Activated naive CD4-positive, alpha-beta T cell treated with anti-CD3 and anti-CD28 coated beads, Interleukin-2, amount 50 U/mL, for 24 hours (primary cell): Measurements from ENCODE around the gene HECW1.
"Not testable (repeated sequence)": the region's sequence is repeated elsewhere in the genome, so short reads cannot be mapped to it uniquely, and the experiment has no call there.

Experiments used
- H3K27ac Mint-ChIP-seq: one replicate; pipeline ENCODE4 v1.8.0; 2021; ENCODE audit warnings: mild to moderate bottlenecking, mixed read lengths
- H3K27me3 Mint-ChIP-seq: one replicate; pipeline ENCODE4 v1.8.0; 2021; ENCODE audit warnings: mixed read lengths
- H3K36me3 Mint-ChIP-seq: one replicate; pipeline ENCODE4 v1.8.0; 2021; ENCODE audit warnings: mixed read lengths
- H3K4me1 Mint-ChIP-seq: one replicate; pipeline ENCODE4 v1.8.0; 2021; ENCODE audit warnings: mixed read lengths
- H3K4me3 Mint-ChIP-seq: one replicate; pipeline ENCODE4 v1.8.0; 2021; ENCODE audit warnings: mild to moderate bottlenecking, mixed read lengths
- H3K9me3 Mint-ChIP-seq: one replicate; pipeline ENCODE4 v1.8.0; 2021; ENCODE audit warnings: mixed read lengths

The HECW1 gene

GRCh38 chr7:43573832-43574231 lies 461.4 kb downstream of the HECW1 start:
- peaks cover 11% of the 10 kb centered on the region for H3K4me1 Mint-ChIP-seq
- not testable (repeated sequence) for H3K4me3 Mint-ChIP-seq, H3K9me3 Mint-ChIP-seq, H3K36me3 Mint-ChIP-seq, H3K27me3 Mint-ChIP-seq, H3K27ac Mint-ChIP-seq

- Mint-ChIP-seq H3K9me3 (no peaks in the 10 kb centered on the region), H3K4me3 (no peak overlapping the region), H3K27me3 (no peaks in the 10 kb centered on the region), H3K4me1 (peaks cover 8% of the 10 kb centered on the region), H3K36me3 (no peaks in the 10 kb centered on the region), H3K27ac (no peak overlapping the region)
These were observed 463.1 kb downstream of the HECW1 start for GRCh38 chr7:43575506-43575905.

GRCh38 chr7:43576241-43576640 lies 463.8 kb downstream of the HECW1 start:
- Mint-ChIP-seq H3K27ac (no peak overlapping the region), H3K27me3 (no peaks in the 10 kb centered on the region), H3K4me1 (peaks cover 7% of the 10 kb centered on the region), H3K4me3 (no peak overlapping the region), H3K36me3 (no peaks in the 10 kb centered on the region), H3K9me3 (no peaks in the 10 kb centered on the region)

GRCh38 chr7:43577485-43577951 lies 465.1 kb downstream of the HECW1 start:
- Mint-ChIP-seq H3K9me3 (no peaks in the 10 kb centered on the region), H3K36me3 (no peaks in the 10 kb centered on the region), H3K27ac (peak overlapping the region; percentile 83), H3K27me3 (no peaks in the 10 kb centered on the region), H3K4me3 (no peak overlapping the region), H3K4me1 (peaks cover 11% of the 10 kb centered on the region)

GRCh38 chr7:43582503-43583423 lies 470.3 kb downstream of the HECW1 start, which contains the start of gene STK17A:
STK17A (plus strand) TSS chr7:43583108; CDS start chr7:43583244, 136 bp downstream.
- peaks cover 29% of the 10 kb centered on the region for H3K4me1 Mint-ChIP-seq
- no peaks in the 10 kb centered on the region for H3K36me3 Mint-ChIP-seq
- peak within 1 kb of the TSS; percentile 99 for H3K4me3 Mint-ChIP-seq
- H3K27ac Mint-ChIP-seq = peak within 1 kb of the TSS; percentile 98
- no peaks in the 10 kb centered on the region for H3K9me3 Mint-ChIP-seq
- H3K27me3 Mint-ChIP-seq = no peaks in the 10 kb centered on the region

GRCh38 chr7:43583424-43584194 lies 471.2 kb downstream of the HECW1 start:
- Mint-ChIP-seq H3K27me3 (no peaks in the 10 kb centered on the region), H3K27ac (peak overlapping the region; percentile 98), H3K36me3 (no peaks in the 10 kb centered on the region), H3K9me3 (no peaks in the 10 kb centered on the region), H3K4me3 (peak overlapping the region; percentile 99), H3K4me1 (peaks cover 36% of the 10 kb centered on the region)

GRCh38 chr7:43584195-43584586 lies 471.7 kb downstream of the HECW1 start:
- Mint-ChIP-seq H3K27ac (peak overlapping the region; percentile 98), H3K27me3 (no peaks in the 10 kb centered on the region), H3K36me3 (peaks cover 1% of the 10 kb centered on the region), H3K9me3 (no peaks in the 10 kb centered on the region), H3K4me1 (peaks cover 42% of the 10 kb centered on the region), H3K4me3 (peak overlapping the region; percentile 99)

- H3K27ac Mint-ChIP-seq = peak overlapping the region; percentile 98
- peak overlapping the region; percentile 99 for H3K4me3 Mint-ChIP-seq
- H3K9me3 Mint-ChIP-seq, H3K27me3 Mint-ChIP-seq, H3K36me3 Mint-ChIP-seq: not testable (repeated sequence)
- H3K4me1 Mint-ChIP-seq = peaks cover 47% of the 10 kb centered on the region
These were observed 472.3 kb downstream of the HECW1 start for GRCh38 chr7:43584733-43585132.

- peaks cover 1% of the 10 kb centered on the region for H3K36me3 Mint-ChIP-seq
- no peaks in the 10 kb centered on the region for H3K27me3 Mint-ChIP-seq
- H3K4me3 Mint-ChIP-seq = peak overlapping the region; percentile 99
- peak overlapping the region; percentile 97 for H3K27ac Mint-ChIP-seq
- peaks cover 55% of the 10 kb centered on the region for H3K4me1 Mint-ChIP-seq
- H3K9me3 Mint-ChIP-seq = no peaks in the 10 kb centered on the region
These were observed 473.1 kb downstream of the HECW1 start for GRCh38 chr7:43585562-43585961.

- Mint-ChIP-seq H3K4me1 (peaks cover 62% of the 10 kb centered on the region), H3K9me3 (no peaks in the 10 kb centered on the region), H3K36me3 (peaks cover 1% of the 10 kb centered on the region), H3K27me3 (no peaks in the 10 kb centered on the region), H3K27ac (peak overlapping the region; percentile 97), H3K4me3 (peak overlapping the region; percentile 99)
These were observed 473.9 kb downstream of the HECW1 start for GRCh38 chr7:43586251-43586900.

GRCh38 chr7:43588477-43589132 lies 476.2 kb downstream of the HECW1 start:
- Mint-ChIP-seq H3K27me3 (no peaks in the 10 kb centered on the region), H3K36me3 (peaks cover 4% of the 10 kb centered on the region), H3K9me3 (no peaks in the 10 kb centered on the region), H3K27ac (peak overlapping the region; percentile 93), H3K4me1 (peaks cover 74% of the 10 kb centered on the region), H3K4me3 (peak overlapping the region; percentile 77)

- H3K36me3 Mint-ChIP-seq = peaks cover 4% of the 10 kb centered on the region
- H3K9me3 Mint-ChIP-seq = no peaks in the 10 kb centered on the region
These were observed 476.7 kb downstream of the HECW1 start for GRCh38 chr7:43589133-43589478.

GRCh38 chr7:43589728-43590127 lies 477.3 kb downstream of the HECW1 start:
- H3K9me3 Mint-ChIP-seq = no peaks in the 10 kb centered on the region
- H3K27ac Mint-ChIP-seq = peak overlapping the region; percentile 97
- peaks cover 4% of the 10 kb centered on the region for H3K36me3 Mint-ChIP-seq
- H3K27me3 Mint-ChIP-seq = no peaks in the 10 kb centered on the region
- H3K4me1 Mint-ChIP-seq = peaks cover 86% of the 10 kb centered on the region
- H3K4me3 Mint-ChIP-seq = peak overlapping the region; percentile 82

More at GRCh38 chr7:43589133-43589478, 476.7 kb downstream of the HECW1 start:
- H3K4me3 Mint-ChIP-seq = peak overlapping the region; percentile 82
- H3K4me1 Mint-ChIP-seq = peaks cover 79% of the 10 kb centered on the region
- no peaks in the 10 kb centered on the region for H3K27me3 Mint-ChIP-seq
- H3K27ac Mint-ChIP-seq = peak overlapping the region; percentile 97

GRCh38 chr7:43590862-43591557 lies 478.6 kb downstream of the HECW1 start:
- H3K4me1 Mint-ChIP-seq = peaks cover 88% of the 10 kb centered on the region
- peaks cover 5% of the 10 kb centered on the region for H3K36me3 Mint-ChIP-seq
- no peaks in the 10 kb centered on the region for H3K27me3 Mint-ChIP-seq
- no peaks in the 10 kb centered on the region for H3K9me3 Mint-ChIP-seq
- H3K4me3 Mint-ChIP-seq = peak overlapping the region; percentile 71
- H3K27ac Mint-ChIP-seq = peak overlapping the region; percentile 87
